T follicular helper cell (primary cell): ENCODE results near the gene MYO7A.
A peak's percentile ranks its signal among the peaks of the same experiment; 100 is the strongest.

Experiments
- DNase-seq: peaks from one replicate; pipeline ENCODE4 v3.0.0-alpha.2; 2020; ENCODE audit warnings: low read depth

The MYO7A gene

DNA sequence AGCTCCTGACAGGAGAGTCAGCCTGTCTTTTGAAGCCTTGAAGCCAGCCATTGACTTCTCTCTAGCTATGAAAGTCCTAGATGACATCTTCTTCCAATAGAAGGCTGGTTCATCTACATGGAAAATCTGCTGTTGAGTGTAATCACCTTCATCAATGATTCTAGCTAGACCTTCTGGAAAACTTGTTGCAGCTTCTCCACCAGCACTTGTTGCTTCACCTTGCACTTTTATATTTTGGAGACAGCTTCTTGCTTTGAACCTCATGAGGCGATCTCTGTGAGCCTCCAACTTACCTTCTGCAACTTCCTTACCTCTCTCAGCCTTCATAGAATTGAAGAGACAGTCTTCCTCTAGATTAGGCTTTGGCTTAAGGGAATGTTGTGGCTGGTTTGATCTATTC, 58.3 kb downstream of the MYO7A start:
- DNase-seq, result no peak

DNA sequence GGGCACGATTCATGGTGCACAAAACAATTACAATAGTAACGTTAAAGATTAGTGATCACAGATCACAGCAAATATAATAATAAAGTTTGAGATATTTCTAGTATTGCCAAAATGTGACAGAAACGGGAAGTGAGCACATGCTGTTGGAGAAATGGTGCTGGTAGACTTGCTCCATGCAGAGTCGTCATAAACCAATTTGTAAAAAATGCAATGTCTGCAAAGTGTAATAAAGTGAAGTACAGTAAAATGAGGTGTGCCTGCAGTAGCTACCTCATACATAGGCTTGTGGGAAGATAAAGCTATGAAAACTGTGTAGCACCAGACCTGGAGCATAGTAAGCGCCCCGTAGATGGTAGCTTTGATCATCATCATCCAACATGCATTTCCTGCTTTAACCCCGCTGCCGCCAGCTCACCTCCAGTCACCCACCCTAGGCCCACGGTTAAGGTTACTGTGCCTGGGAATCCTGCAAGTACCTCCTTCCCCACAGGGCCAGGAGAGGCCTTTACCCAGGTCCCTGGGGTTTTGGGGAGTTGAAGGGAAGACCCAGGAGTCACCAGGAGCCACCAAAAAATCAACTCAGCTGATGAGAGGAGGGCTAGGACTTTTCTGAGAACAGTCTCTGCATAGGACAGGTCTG, 59.2 kb downstream of the MYO7A start:
- no peak for DNase-seq

DNA sequence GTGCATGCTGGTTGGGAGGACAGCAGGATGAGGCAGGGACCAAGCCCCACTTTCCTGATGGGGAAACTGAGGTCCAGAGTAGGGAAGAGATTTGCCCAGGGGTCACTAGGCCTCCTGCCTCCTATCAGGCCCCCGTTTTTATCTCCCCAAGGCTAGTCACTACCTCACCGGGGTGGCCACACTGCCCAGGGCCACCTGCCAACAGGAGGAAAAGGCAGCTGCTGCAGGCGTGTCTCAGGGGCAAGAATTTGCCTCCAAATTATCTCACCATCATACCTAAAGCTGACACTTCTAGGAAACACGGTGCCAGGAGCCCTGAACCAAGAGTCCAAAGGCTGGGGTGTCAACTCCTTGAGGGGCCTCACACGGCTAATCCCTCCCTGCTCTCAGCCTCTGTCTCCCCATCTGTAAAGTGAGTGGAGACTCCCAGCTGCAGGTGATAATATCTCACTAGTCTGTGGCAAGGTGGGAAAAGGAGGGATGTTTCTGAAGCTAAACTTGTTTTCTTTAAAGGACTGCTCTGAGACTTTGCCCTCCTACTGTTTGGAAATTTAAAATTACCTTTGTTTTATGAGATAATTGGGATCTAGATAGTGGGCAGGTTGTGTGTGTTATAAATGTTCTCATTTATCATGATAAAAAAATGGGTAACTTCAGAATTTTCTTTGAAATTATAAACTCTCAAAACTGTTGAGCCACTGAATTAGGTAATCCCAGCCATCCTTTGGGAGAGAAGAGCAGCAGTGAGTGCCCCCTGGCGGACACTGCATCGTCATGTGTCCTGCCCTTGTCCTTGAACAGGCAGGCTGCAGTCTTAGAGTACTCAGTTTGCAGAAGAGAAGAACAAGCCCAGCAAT, 60.0 kb downstream of the MYO7A start:
- peak; percentile 30 for DNase-seq

DNA sequence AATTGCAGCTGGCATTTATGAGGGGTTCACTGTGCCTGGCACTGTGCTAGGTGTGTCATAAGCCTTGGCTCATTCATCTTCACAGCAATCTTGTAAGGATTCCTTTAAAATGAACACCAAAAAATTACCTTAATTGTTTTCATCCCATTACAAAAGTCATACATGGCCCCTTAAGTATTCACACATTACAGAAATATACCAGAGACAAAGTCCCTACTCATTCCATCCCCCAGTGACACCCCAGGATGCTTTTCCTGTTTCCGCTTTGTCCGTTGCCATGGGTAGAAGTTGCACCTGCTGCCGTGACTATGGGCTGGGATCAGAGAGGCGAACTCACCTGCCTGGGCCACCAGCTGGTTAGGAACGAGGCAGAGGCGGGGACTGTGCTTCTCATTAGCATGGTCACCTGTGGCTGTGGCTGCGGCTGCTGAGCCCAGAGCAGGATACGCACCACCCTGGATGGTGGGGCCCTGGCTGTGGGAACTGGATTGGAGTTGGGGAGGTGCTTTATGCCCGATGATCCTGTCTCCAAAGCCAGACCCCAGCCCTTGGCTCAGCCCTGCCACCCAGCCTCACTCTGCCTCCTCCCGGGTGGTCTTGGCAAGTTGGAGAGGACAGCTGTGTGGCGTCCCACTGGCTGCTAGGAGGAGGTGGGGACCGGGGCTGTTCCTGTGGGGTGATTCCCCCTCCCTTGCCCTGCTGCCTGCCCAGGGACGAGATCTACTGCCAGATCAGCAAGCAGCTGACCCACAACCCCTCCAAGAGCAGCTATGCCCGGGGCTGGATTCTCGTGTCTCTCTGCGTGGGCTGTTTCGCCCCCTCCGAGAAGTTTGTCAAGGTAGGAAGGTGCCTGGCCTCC, 60.8 kb downstream of the MYO7A start:
- no peak for DNase-seq

DNA sequence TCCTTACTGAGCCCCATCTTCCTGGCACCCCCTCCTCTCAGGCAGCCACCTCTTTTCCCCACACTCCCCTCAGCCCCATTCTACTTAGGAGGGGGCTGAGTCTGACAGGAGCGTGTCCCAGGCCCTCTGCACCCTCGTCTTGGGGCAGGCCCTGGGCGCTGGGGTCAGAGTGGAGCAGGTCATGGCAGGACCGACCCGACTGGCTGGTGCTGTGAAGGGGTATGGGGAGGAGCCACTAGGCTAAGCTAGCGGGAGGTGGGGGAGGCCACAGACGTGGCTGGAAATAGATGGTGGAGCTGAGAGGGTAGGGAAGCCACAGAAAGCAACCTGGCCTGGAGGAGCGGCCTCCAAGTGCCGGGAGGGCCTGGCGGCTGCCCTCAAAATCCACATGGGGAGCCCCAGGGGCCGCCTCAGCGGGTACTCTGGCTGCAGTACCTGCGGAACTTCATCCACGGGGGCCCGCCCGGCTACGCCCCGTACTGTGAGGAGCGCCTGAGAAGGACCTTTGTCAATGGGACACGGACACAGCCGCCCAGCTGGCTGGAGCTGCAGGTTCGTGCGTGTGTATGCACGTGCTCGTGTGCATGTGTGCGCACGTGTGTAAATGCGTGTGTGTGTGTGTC, 61.7 kb downstream of the MYO7A start:
- DNase-seq, result no peak

DNA sequence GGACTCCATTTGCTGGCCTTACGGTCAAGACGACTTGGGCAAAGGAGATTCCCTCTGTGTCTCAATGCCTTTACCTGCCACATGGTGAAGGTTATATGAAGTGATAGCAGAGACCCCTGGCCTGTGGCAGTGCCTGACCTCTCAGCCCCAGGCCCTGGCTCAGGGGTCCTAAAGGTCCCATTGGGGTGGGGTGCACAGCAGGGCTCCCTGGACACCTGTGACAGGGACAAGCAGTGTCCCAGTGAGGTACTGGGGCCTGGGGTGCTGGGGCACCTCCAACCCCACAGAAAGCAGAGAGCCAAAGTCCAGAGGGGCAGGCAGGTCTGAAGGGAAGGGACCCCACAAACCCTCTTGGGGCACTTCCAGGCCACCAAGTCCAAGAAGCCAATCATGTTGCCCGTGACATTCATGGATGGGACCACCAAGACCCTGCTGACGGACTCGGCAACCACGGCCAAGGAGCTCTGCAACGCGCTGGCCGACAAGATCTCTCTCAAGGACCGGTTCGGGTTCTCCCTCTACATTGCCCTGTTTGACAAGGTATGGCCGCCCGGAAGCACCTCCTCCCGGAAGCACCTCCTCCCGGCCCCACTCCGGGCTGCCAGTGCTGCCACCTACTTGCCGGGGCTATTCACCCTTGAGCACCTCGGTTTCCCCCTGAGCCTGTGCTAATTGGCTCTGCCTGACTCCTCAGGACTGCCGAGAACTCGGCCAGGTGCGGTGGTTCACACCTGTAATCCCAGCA, 62.5 kb downstream of the MYO7A start:
- no peak for DNase-seq

DNA sequence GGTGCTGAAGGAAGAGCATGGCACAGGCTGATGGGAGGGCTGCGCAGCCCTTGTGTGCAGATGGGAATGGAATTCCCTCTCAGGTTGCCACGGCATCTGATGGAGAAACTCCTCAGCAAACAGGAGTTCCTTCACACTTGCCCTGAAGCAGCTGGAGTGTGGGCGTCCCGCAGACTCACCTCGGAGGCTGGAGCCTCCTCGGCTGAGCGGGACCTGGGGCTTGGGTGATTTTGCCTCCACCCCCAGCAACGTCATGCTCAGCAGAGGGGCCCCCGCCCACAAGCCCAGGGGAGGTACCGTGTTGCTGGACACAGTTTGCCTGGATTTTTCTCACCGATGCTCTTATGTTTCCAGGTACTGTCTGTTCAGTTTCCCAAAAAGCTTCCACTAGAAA, 63.4 kb downstream of the MYO7A start:
- DNase-seq, result no peak

DNA sequence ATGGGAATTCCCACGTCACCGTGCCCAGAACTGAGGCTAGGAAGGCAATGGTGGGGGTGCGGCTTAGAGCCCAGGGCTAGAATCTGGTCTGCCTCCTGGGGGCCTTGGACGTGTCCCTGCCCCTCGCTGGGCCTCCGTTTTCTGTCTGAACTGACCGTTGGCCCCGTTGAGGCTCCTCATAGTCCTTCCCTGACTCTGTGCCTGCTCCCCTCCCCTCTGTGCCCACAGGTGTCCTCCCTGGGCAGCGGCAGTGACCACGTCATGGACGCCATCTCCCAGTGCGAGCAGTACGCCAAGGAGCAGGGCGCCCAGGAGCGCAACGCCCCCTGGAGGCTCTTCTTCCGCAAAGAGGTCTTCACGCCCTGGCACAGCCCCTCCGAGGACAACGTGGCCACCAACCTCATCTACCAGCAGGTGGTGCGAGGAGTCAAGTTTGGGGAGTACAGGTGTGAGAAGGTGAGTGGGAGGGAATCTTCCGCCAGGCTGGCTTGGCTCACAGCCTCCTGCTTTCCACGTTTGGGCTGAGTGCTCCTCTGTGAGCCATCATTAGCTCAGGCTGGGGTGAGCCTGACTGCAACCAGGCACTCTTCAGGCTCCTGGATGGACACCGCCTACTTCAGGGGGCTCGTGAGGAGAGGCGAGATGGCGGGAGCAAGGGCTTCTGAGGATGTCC, 63.9 kb downstream of the MYO7A start:
- DNase-seq, result peak; percentile 11

DNA sequence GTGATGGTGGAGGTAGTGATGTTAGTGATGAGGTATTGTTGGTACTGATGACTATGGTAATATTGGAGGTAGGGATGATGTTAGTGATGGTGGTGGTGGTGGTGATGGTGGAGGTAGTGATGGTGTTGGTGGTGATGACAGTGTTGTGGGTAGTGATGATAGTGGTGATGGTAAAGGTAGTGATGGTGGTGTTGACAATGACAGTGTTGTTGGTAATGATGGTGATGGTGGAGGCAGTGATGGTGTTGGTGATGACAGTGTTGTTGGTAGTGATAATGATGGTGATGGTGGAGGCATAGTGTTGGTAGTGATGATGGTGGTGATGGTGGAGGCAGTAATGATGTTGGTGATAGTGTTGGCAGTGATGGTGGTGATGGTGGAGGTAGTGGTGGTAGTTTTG, 65.1 kb downstream of the MYO7A start:
- no peak for DNase-seq

DNA sequence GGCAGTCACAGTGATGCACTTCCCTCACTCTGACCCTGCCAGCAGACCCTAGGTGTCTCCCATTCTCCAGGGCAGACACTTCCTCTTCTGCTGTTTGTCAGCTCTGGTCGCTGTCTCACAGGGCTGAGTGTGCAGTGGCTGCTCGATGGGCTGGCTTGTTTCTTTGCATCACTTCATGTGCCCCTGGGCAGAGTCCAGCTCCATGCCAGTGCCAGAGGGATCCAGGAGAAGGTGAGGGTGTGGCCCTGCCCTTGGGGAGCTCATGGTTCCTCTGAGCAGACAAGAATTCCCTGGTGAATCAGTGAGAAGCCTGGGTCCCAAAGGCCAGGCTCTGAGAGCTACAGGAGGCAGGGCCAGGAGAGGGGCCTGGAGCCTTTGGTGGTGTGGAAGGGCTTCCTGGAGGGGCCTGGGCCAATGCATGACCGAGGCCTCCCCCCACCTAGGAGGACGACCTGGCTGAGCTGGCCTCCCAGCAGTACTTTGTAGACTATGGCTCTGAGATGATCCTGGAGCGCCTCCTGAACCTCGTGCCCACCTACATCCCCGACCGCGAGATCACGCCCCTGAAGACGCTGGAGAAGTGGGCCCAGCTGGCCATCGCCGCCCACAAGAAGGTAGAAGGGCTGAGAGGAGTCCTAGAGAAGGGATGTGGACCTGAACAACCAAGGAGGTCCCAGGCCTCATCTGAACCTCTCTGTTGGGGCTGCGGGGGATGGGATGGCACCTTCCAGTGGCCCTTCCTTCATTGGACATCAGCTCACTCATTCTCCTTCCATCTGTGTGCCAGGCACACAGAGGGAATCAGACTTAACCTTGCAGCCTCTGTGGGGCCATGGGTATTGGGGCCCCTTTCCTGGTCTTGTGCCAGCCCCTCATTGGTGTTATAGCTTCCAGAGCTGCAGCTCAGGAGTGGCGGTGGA, 66.1 kb downstream of the MYO7A start:
- DNase-seq, result no peak

DNA sequence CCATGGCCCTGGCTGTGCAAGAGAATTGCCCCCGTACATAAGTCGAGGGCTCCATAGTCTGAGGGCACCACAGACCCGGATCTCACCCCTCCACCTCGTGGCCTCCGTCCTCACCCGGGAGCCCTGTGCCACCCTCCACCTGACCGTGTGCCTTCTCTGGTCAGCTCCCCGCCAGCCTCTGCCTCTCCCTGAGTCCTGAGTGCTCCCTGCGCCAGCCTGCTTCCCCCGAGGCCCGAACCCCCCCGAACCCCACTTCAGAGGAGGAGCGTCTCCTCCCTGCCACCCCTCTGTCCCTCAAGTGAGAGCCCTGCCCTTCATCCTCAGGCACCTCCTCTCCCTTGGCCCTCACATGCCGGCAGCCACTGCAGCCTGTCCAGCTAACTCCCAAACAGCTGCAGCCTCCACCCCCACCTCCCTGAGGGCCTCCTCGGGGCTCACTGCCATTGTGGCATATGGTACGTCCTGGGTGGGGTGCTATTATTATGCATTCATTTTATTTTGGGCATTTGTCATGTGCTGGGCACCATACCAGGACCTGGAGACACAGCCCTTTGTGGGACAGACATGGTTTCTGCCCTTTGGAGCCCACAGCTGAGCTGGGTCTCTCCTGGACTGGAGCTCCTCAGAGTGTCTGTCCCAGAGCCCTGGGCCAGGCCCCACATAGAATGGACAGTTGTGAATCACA, 67.2 kb downstream of the MYO7A start:
- no peak for DNase-seq

DNA sequence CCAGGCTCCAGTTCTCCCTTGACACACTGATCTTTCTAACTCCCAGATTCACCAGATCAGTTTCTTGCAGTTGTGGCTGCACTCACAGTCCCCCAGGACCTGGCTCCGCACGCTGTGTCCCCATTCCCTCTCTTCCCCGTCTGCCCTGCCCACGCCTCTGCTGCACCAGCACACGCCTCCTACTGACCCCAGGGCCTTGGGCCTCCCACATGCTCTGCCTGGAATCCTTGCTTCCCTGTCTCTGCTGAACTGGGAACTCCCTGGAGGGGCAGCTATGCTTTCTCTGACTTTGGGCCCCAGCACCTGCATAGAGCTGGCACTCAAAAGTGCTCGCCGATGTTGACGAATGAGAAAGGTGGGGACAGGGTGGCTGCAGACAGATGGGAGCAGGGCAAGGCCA, 68.9 kb downstream of the MYO7A start:
- DNase-seq, result no peak

DNA sequence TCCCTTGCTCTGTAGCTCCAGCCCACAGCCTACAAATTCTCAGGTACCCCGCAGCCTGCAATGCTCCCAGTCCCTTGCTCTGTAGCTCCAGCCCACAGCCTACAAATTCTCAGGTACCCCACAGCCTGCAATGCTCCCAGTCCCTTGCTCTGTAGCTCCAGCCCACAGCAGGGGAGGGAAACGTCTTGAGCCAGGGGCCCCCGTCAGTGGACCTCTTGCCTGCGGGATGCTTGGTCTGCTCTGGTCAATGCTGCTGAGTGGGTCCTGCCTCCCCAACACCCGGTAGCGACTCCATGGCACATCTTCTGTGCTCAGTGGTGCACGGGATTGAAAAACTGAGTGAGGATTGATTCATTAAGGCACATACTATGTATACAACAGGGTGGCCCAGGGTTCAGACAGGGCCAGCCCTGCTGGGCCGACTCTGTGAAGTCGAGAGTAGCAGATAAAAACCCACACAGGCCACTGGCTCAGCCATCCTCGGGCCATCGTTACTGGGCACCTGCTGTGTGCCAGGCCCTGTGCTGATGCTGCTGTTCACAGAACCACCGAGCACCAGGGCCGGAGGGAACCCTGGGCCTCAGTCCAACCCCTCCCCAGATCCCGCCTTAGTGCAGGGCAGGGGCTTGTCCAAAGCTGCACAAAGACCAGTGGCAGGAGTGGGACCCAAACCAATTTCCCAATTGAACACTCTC, 69.7 kb downstream of the MYO7A start:
- no peak for DNase-seq

DNA sequence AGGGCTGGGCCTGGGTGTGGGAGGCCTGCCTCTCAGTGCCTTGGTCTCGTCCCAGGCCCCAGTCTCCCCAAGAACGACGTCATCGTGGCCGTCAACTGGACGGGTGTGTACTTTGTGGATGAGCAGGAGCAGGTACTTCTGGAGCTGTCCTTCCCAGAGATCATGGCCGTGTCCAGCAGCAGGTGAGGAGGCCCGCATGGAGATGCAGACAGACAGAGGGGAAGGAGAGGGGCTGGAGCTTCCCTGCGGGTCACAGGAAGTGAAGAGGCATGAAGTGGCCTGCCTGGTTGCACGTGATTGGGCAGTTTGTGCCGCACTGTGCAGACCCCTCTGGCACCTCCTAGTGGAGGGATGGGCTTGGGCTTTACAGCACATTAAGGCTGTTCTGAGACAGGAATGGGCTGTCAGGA, 70.4 kb downstream of the MYO7A start:
- DNase-seq, result no peak

DNA sequence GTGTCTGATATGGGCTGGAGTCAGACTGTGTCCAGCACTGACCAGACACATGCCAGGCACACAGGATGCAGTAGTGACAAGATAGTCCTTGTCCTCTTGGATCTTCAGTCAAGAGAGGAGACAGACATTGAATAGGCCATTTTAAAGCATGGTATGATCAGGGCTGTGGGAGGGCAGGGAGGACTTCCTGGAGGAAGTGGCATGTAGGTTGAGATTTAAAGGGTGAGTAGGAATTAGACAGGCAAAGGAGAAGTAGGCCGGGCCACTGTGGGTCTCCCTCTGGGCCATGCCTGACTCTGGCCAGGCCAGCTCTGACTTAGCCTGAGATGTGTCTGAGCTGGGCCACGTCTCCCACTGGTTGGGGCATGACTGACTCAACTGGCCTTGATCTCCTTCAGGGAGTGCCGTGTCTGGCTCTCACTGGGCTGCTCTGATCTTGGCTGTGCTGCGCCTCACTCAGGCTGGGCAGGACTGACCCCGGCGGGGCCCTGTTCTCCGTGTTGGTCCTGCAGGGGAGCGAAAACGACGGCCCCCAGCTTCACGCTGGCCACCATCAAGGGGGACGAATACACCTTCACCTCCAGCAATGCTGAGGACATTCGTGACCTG, 71.2 kb downstream of the MYO7A start:
- no peak for DNase-seq

DNA sequence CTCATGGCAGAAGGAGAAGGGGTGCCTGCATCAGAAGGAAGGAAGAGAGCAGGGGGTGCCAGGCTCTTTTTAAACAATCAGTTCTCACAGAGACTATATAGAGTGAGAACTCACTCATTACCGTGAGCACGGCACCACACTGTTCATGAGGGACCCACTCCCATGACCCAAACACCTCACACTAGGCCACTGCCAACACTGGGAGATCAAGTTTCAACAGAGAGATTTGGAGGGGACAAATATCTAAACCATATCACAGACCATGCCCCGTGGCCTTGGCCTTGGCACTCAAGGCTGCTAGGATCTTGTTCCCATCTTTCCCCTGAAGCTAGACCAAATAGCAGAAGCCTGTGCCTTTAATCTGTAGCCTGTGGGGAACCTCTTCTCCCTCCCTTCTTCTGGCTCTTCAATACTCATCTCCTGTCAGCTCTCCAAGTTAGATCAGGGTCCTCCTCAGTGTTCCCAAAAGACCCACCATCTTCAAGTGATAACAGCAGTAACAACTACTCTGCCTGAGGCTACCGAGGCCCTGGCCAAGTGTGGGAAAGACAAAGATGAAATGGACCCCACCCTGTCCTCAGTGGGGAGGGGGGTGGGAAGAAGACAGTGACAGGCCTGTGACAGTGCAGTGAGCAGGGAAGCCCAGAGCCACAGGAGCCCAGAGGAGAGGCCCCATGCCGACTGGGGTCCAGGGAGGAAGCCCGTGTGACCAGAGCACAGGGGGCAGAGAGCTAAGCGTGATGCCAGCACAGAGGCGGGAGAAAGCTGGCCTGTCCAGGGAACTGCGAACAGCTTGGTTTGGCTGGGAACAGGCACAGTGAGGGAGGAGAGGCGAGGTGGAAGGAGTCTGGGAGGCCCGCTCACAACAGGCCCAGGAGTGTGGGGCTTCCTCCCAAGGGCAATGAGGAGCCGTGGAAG, 72.6 kb downstream of the MYO7A start:
- DNase-seq, result no peak

DNA sequence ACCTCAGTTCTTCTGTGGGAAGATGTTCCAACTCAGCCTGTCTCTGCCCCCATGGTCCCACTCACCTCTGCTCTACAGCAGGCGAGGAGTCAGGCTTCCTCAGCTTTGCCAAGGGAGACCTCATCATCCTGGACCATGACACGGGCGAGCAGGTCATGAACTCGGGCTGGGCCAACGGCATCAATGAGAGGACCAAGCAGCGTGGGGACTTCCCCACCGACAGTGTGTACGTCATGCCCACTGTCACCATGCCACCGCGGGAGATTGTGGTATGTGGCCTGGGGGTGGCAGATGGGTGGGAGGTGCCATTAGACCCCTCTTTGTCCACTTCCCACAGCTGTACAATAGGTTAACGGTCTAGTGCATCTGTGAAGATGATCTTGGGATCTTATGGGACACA, 73.3 kb downstream of the MYO7A start:
- no peak for DNase-seq
